DND-41 (cell line): ENCODE data around the gene GPR37.

Source experiments
- ATAC-seq: fragments of 200-7000 bp; cut with Tn5 transposase; 3 replicates; pipeline ENCODE4 v1.9.1; 2021; ENCODE audit warnings: low read depth; ENCODE audit not compliant: insufficient read depth
- DNase-seq: peaks from one replicate; pipeline ENCODE4 v3.0.0-alpha.2; 2020
- H2AFZ ChIP-seq: 2 replicates; pipeline ENCODE4 v1.6.0; 2012; ENCODE audit warnings: low read depth, low read length
- H3K27ac ChIP-seq: 2 replicates; pipeline ENCODE4 v1.5.1; 2012; ENCODE audit warnings: low read length, inconsistent platforms
- H3K27me3 ChIP-seq: fragments of 200-600 bp; sonication (generic); 2 replicates; pipeline ENCODE4 v1.6.0; 2012; ENCODE audit warnings: low read length, mild to moderate bottlenecking, inconsistent platforms; ENCODE audit not compliant: insufficient read depth, poor library complexity
- H3K36me3 ChIP-seq: 2 replicates; pipeline ENCODE4 v1.5.1; 2012; ENCODE audit warnings: low read length, inconsistent platforms; ENCODE audit not compliant: insufficient read depth
- H3K4me1 ChIP-seq: 2 replicates; pipeline ENCODE4 v1.5.1; 2012; ENCODE audit warnings: mild to moderate bottlenecking, low read length; ENCODE audit not compliant: insufficient read depth
- H3K4me2 ChIP-seq: 2 replicates; pipeline ENCODE4 v1.6.0; 2012; ENCODE audit warnings: mild to moderate bottlenecking, moderate library complexity, low read length, inconsistent platforms; ENCODE audit not compliant: insufficient read depth
- H3K4me3 ChIP-seq, 2 experiments: fragments of 200-600 bp in 1 of 2; shearing (Covaris generic) in 1 of 2; 2 replicates each; pipeline ENCODE4 v1.5.1; 2012 to 2016; ENCODE audit warnings: inconsistent platforms in 2 of 2, low read length in 2 of 2, mild to moderate bottlenecking in 2 of 2, low read depth in 1 of 2, moderate library complexity in 1 of 2
- H3K79me2 ChIP-seq: 2 replicates; pipeline ENCODE4 v1.6.0; 2012; ENCODE audit warnings: low read length, inconsistent platforms; ENCODE audit not compliant: insufficient read depth
- H3K9ac ChIP-seq: 2 replicates; pipeline ENCODE4 v1.6.0; 2012; ENCODE audit warnings: low read depth, mild to moderate bottlenecking, inconsistent platforms, low read length, moderate library complexity
- H3K9me3 ChIP-seq: 2 replicates; pipeline ENCODE4 v1.5.1; 2012; ENCODE audit warnings: low read length, moderate library complexity, mild to moderate bottlenecking, inconsistent platforms; ENCODE audit not compliant: insufficient read depth, severe bottlenecking
- H4K20me1 ChIP-seq: 2 replicates; pipeline ENCODE4 v1.6.0; 2012; ENCODE audit warnings: low read length; ENCODE audit not compliant: insufficient read depth
- CTCF ChIP-seq: IDR thresholded peaks from 2 replicates; pipeline ENCODE4 v1.5.1; 2012; ENCODE audit warnings: borderline replicate concordance, low read length, moderate library complexity, mild to moderate bottlenecking; ENCODE audit not compliant: poor library complexity, severe bottlenecking; ENCODE audit errors: extremely low read depth
- EZH2 ChIP-seq: IDR thresholded peaks from 3 replicates; pipeline ENCODE4 v1.6.1; 2012; ENCODE audit warnings: borderline replicate concordance, low read depth, mild to moderate bottlenecking, moderate library complexity, low read length, inconsistent platforms; ENCODE audit not compliant: severe bottlenecking

Gene GPR37

GRCh38 chr7:124738639-124739038 is 27.0 kb downstream of the GPR37 start:
- no peak for ATAC-seq
- no peaks in the 10 kb centered on the region for H3K36me3 ChIP-seq

DNA sequence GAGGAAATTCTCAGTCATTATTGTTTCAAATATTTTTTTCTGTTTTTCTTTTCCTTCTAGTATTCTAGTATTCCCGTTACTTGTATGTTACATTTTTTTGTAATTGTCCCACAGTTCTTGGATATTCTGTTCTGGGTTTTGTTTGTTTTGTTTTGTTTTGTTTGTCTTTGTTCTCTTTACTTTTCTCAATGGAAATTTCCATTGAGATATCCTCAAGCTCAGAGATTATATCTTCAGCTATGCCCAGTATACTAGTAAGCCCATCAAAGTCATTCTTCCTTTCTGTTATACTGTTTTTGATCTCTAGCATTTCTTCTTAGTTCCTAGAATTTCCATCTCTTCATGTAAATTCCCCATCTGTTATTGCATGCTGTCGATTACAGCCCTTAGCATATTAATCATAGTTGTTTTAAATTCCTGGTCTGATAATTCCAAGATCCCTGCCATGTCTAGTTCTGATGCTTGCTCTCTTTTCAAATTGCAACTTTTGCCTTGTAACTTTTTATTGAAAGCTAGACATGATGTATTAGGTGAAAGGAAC is 27.8 kb downstream of the GPR37 start:
- Histone ChIP-seq H3K4me3 (no peak overlapping the region), H3K4me1 (no peaks in the 10 kb centered on the region), H3K27me3 (no peaks in the 10 kb centered on the region), H3K4me2 (no peak overlapping the region), H3K79me2 (no peaks in the 10 kb centered on the region), H3K36me3 (no peaks in the 10 kb centered on the region), H3K9ac (no peak overlapping the region), H4K20me1 (no peaks in the 10 kb centered on the region), H2AFZ (no peak overlapping the region), H3K27ac (no peak overlapping the region), H3K9me3 (no peaks in the 10 kb centered on the region)
- no peak for DNase-seq
- ATAC-seq = no peak
- TF ChIP-seq EZH2 (no peak), CTCF (no peak)

More at GRCh38 chr7:124738639-124739038, 27.0 kb downstream of the GPR37 start:
- H3K4me1 ChIP-seq = no peaks in the 10 kb centered on the region
- no peak overlapping the region for H3K4me3 ChIP-seq
- no peaks in the 10 kb centered on the region for H3K9me3 ChIP-seq
- no peak overlapping the region for H3K9ac ChIP-seq
- no peak overlapping the region for H3K4me2 ChIP-seq
- no peaks in the 10 kb centered on the region for H4K20me1 ChIP-seq
- DNase-seq = no peak
- no peaks in the 10 kb centered on the region for H3K79me2 ChIP-seq
- H3K27me3 ChIP-seq = no peaks in the 10 kb centered on the region
- no peak for TF ChIP-seq EZH2
- TF ChIP-seq CTCF = no peak
- H2AFZ ChIP-seq = no peak overlapping the region
- no peak overlapping the region for H3K27ac ChIP-seq

DNA sequence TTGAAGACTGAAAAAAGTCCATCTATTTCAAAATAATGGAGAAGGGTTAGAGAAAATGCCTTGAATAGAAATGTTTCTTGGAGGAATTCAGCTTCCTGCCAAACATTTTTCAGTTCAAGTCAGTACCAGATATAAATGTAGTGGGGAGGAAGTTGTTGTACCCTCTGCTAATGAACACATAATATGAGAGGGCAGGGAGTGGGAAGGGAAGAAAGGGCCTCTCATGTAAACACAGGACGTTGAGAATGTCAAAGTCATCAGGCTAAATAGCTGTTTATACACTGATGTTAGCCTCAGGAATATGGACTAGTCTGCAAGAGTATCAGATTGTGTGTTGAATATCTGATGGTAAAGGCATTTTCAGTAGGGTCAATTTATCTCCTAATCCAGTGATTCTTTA is 37.0 kb downstream of the GPR37 start:
- DNase-seq (no peak), ATAC-seq (no peak)
- H3K27ac ChIP-seq = no peak overlapping the region
- H4K20me1 ChIP-seq = no peaks in the 10 kb centered on the region
- H3K9me3 ChIP-seq = no peaks in the 10 kb centered on the region
- no peak overlapping the region for H3K9ac ChIP-seq
- no peaks in the 10 kb centered on the region for H3K4me1 ChIP-seq
- no peak overlapping the region for H3K4me2 ChIP-seq
- TF ChIP-seq CTCF = no peak
- no peak for TF ChIP-seq EZH2
- no peak overlapping the region for H2AFZ ChIP-seq
- H3K27me3 ChIP-seq = no peaks in the 10 kb centered on the region
- H3K36me3 ChIP-seq = no peaks in the 10 kb centered on the region
- H3K4me3 ChIP-seq = no peak overlapping the region
- H3K79me2 ChIP-seq = no peaks in the 10 kb centered on the region
